ENCODE measurements around the gene KPNA6. TPM values are rescaled to one million over a fixed set of nuclear protein-coding genes. Genes with fewer than 3 reads are reported as not detected.
A peak's percentile ranks its signal among the peaks of the same experiment; 100 is the strongest.

KPNA6 gene
- total RNA-seq, 1 experiment from 2014 or later = 45.8 TPM

- peak overlapping the region; percentile 98 for H2AFZ ChIP-seq (ENCODE audit: low read length)
- no peak for DNase-seq
Measured at GRCh38 chr1:32073299-32074229, 34.3 kb upstream of the KPNA6 start.

GRCh38 chr1:32074841-32075240 is 33.0 kb upstream of the KPNA6 start:
- no peak overlapping the region for H3K4me2 ChIP-seq (ENCODE audit: low read length)
- H3K9me2 ChIP-seq (replicated peaks; ENCODE audit: low read length) = no peaks in the 10 kb centered on the region
- H3K4me1 ChIP-seq (ENCODE audit: insufficient read depth, low read length) = peaks cover 17% of the 10 kb centered on the region
- no peak overlapping the region for H2AFZ ChIP-seq (ENCODE audit: low read length)
- intact Hi-C loops (cut with micrococcal nuclease) = no loop called here
- POLR2A ChIA-PET (ENCODE audit: unreplicated experiment) = no interaction called here
- no peaks in the 10 kb centered on the region for H4K20me1 ChIP-seq (ENCODE audit: low read length)
- peaks cover 16% of the 10 kb centered on the region; the same call in 1 of the 2 replicates for H3K36me3 ChIP-seq (ENCODE audit: low read depth, low read length)
- no peak overlapping the region for H3K9ac ChIP-seq (ENCODE audit: low read length)
- no peaks in the 10 kb centered on the region for H3K27me3 ChIP-seq (ENCODE audit: low read length)
- ATAC-seq = no peak
- DNase-seq = no peak
- peaks cover 24% of the 10 kb centered on the region for H3K79me2 ChIP-seq (ENCODE audit: low read length)
- CTCF ChIA-PET = no interaction called here
- no peaks in the 10 kb centered on the region for H3K9me3 ChIP-seq (ENCODE audit: low read length)
- H3F3A ChIP-seq (ENCODE audit: low read length, unreplicated experiment) = no peaks in the 10 kb centered on the region
- TF ChIP-seq CTCF (conservative IDR thresholded peaks at IDR 0.05; ENCODE audit: low read depth, low read length) (no peak), EZH2phosphoT487 (IDR thresholded peaks at IDR 0.05; ENCODE audit: borderline replicate concordance, low read length) (no peak)
- no peak overlapping the region for H3K4me3 ChIP-seq (ENCODE audit: low read length)
- H3K27ac ChIP-seq (ENCODE audit: low read length) = no peak overlapping the region
- BruUV-seq (replicated peaks) = no TSS peak

More at GRCh38 chr1:32073299-32074229, 34.3 kb upstream of the KPNA6 start:
- H3K27ac ChIP-seq (ENCODE audit: low read length) = no peak overlapping the region; the same call in 1 of the 2 replicates
- H3K9ac ChIP-seq (ENCODE audit: low read length) = peak overlapping the region; percentile 89
- H4K20me1 ChIP-seq (ENCODE audit: low read length) = no peaks in the 10 kb centered on the region
- H3K9me2 ChIP-seq (replicated peaks; ENCODE audit: low read length) = no peaks in the 10 kb centered on the region
- ATAC-seq = peak; percentile 14
- no peaks in the 10 kb centered on the region for H3K9me3 ChIP-seq (ENCODE audit: low read length)
- peak overlapping the region; percentile 99 for H3K4me2 ChIP-seq (ENCODE audit: low read length)
- POLR2A ChIA-PET (ENCODE audit: unreplicated experiment) = interaction anchor here (0.5 to 1.4 kb wide), 3 partner anchors 9 to 311 kb away, joined by 3 to 31 read pairs (median 4); partner anchors contain the start of gene KPNA6
- TF ChIP-seq EZH2phosphoT487 (IDR thresholded peaks at IDR 0.05; ENCODE audit: borderline replicate concordance, low read length) (no peak), EZH2 (IDR thresholded peaks at IDR 0.05; ENCODE audit: low read length, unreplicated experiment) (no peak), CTCF (conservative IDR thresholded peaks at IDR 0.05; ENCODE audit: low read depth, low read length) (peak; percentile 31; the same call in 1 of the 2 replicates)
- peaks cover 16% of the 10 kb centered on the region; the same call in 1 of the 2 replicates for H3K36me3 ChIP-seq (ENCODE audit: low read depth, low read length)
- peaks cover 24% of the 10 kb centered on the region for H3K79me2 ChIP-seq (ENCODE audit: low read length)
- TSS peak; percentile 36 for BruUV-seq (replicated peaks)
- peaks cover 17% of the 10 kb centered on the region for H3K4me1 ChIP-seq (ENCODE audit: insufficient read depth, low read length)
- H3F3A ChIP-seq (ENCODE audit: low read length, unreplicated experiment) = no peaks in the 10 kb centered on the region
- intact Hi-C loops (cut with micrococcal nuclease) = no loop called here
- CTCF ChIA-PET = interaction anchor here (0.5 to 1.4 kb wide), 3 partner anchors 35 to 408 kb away, joined by 3 to 7 read pairs (median 4); partner anchors contain the start of gene KPNA6
- H3K4me3 ChIP-seq (ENCODE audit: low read length) = peak overlapping the region; percentile 95
- H3K27me3 ChIP-seq (ENCODE audit: low read length) = no peaks in the 10 kb centered on the region
